Thoracic aorta (tissue), 2 donors: ENCODE results near the gene DZIP1. TPM values are rescaled to one million over a fixed set of nuclear protein-coding genes. Genes with fewer than 3 reads are reported as not detected.

Source experiments
- ATAC-seq: fragments of 150-250 bp; one replicate; pipeline ENCODE4 v1.8.0; 2017; ENCODE audit warnings: low read depth; ENCODE audit not compliant: insufficient number of reproducible peaks, low FRiP score
- DNase-seq: peaks from one replicate; pipeline ENCODE4 v3.0.0-alpha.2; 2020; ENCODE audit warnings: low spot score
- H3K27ac ChIP-seq, 2 donors: fragments of 200-600 bp; sonication (generic); 1 replicate in 1 of 2; 2 replicates in 1 of 2; pipeline ENCODE4 v1.5.1; 2016; ENCODE audit warnings: mild to moderate bottlenecking in 2 of 2, moderate library complexity in 2 of 2
- H3K27me3 ChIP-seq: fragments of 200-600 bp; sonication (generic); replicated peaks from 2 replicates; pipeline ENCODE4 v1.6.0; 2016; ENCODE audit warnings: mild to moderate bottlenecking; ENCODE audit not compliant: insufficient read depth
- H3K36me3 ChIP-seq: fragments of 200-600 bp; sonication (generic); one replicate; pipeline ENCODE4 v1.5.1; 2016
- H3K4me1 ChIP-seq, 2 donors: fragments of 200-600 bp; sonication (generic); 1 replicate in 1 of 2; 2 replicates in 1 of 2; pipeline versions ENCODE4 v1.5.1 to v1.6.0; 2016; ENCODE audit warnings: low read depth in 2 of 2, mild to moderate bottlenecking in 1 of 2; ENCODE audit not compliant: control insufficient read depth in 1 of 2
- H3K4me3 ChIP-seq: fragments of 200-600 bp; sonication (generic); 2 replicates; pipeline ENCODE4 v1.5.1; 2016; ENCODE audit warnings: mild to moderate bottlenecking
- H3K9me3 ChIP-seq: fragments of 200-600 bp; sonication (generic); 2 replicates; pipeline ENCODE4 v1.5.1; 2016
- CTCF ChIP-seq: fragments of 200-600 bp; sonication (generic); IDR thresholded peaks from one replicate; pipeline ENCODE4 v1.5.1; 2019; ENCODE audit warnings: antibody characterized with exemption
- total RNA-seq, 2 donors: library from RNA; depleted of rRNA; stranded (reverse); fragments of >200 nt; gene quantifications; one replicate each; pipeline versions ENCODE4 v1.1.0 to v1.2.3, GENCODE V29; 2016

Gene DZIP1
- total RNA-seq, 2 donors from 2014 or later: 24.5 to 26.0 TPM

GRCh38 chr13:95552208-95552538 is 92.3 kb downstream of the DZIP1 start:
- peak overlapping the region; percentile 28 for H3K4me3 ChIP-seq
- H3K9me3 ChIP-seq: no peaks in the 10 kb centered on the region
- no peak for TF ChIP-seq CTCF
- H3K4me1 ChIP-seq: peaks cover 3 to 11% of the 10 kb centered on the region in 2 donors
- ATAC-seq (no peak), DNase-seq (no peak)
- no peaks in the 10 kb centered on the region for H3K36me3 ChIP-seq
- H3K27me3 ChIP-seq: peaks cover 7% of the 10 kb centered on the region
- H3K27ac ChIP-seq: no peak overlapping the region

- Histone ChIP-seq H3K36me3 (no peaks in the 10 kb centered on the region), H3K4me1 (peaks cover 0 to 4% of the 10 kb centered on the region in 2 donors), H3K4me3 (no peak overlapping the region), H3K27me3 (peaks cover 7% of the 10 kb centered on the region), H3K27ac (no peak overlapping the region), H3K9me3 (no peaks in the 10 kb centered on the region)
- DNase-seq (no peak), ATAC-seq (no peak)
- TF ChIP-seq CTCF: no peak
Observed at GRCh38 chr13:95547531-95548167, 96.9 kb downstream of the DZIP1 start.

- no peak overlapping the region for H3K27ac ChIP-seq
- no peaks in the 10 kb centered on the region for H3K36me3 ChIP-seq
- H3K27me3 ChIP-seq: peaks cover 7% of the 10 kb centered on the region
- H3K4me3 ChIP-seq: no peak overlapping the region
- no peak for TF ChIP-seq CTCF
- ATAC-seq (no peak), DNase-seq (no peak)
- H3K9me3 ChIP-seq: no peaks in the 10 kb centered on the region
- H3K4me1 ChIP-seq: no peaks in the 10 kb centered on the region
Observed at GRCh38 chr13:95546919-95547318, 97.6 kb downstream of the DZIP1 start.

- ATAC-seq: no peak
- H3K4me3 ChIP-seq: no peak overlapping the region
- no peaks in the 10 kb centered on the region for H3K36me3 ChIP-seq
- TF ChIP-seq CTCF: no peak
- H3K27ac ChIP-seq: no peak overlapping the region
- no peaks in the 10 kb centered on the region for H3K9me3 ChIP-seq
- no peak for DNase-seq
- H3K4me1 ChIP-seq: peaks cover 2 to 10% of the 10 kb centered on the region in 2 donors
- H3K27me3 ChIP-seq: peaks cover 4% of the 10 kb centered on the region
Observed at GRCh38 chr13:95544293-95544692, 100.2 kb downstream of the DZIP1 start.

GRCh38 chr13:95541911-95542474 is 102.5 kb downstream of the DZIP1 start:
- no peak for DNase-seq
- TF ChIP-seq CTCF: no peak
- Histone ChIP-seq H3K4me1 (peaks cover 2 to 10% of the 10 kb centered on the region in 2 donors), H3K27ac (no peak overlapping the region), H3K27me3 (no peaks in the 10 kb centered on the region), H3K36me3 (no peaks in the 10 kb centered on the region), H3K4me3 (no peak overlapping the region), H3K9me3 (no peaks in the 10 kb centered on the region)
- ATAC-seq: no peak
